ENCODE measurements around the gene C4orf51.

C4orf51 gene

GRCh38 chr4:145760176-145760575 is 80.2 kb downstream of the C4orf51 start:
- no peak for DNase-seq

- no peak for DNase-seq
Observed at GRCh38 chr4:145760961-145761929, 81.3 kb downstream of the C4orf51 start.

GRCh38 chr4:145762719-145763118 is 82.8 kb downstream of the C4orf51 start:
- no peak for DNase-seq

- no peak for DNase-seq
Observed at GRCh38 chr4:145763399-145763798, 83.5 kb downstream of the C4orf51 start.

- no peak for DNase-seq
Observed at GRCh38 chr4:145766273-145766672, 86.3 kb downstream of the C4orf51 start.

GRCh38 chr4:145769450-145770037 is 89.6 kb downstream of the C4orf51 start:
- no peak for DNase-seq

GRCh38 chr4:145770124-145770523 is 90.2 kb downstream of the C4orf51 start:
- DNase-seq = no peak

- no peak for DNase-seq
Observed at GRCh38 chr4:145772347-145772746, 92.4 kb downstream of the C4orf51 start.

GRCh38 chr4:145773581-145774234 is 93.8 kb downstream of the C4orf51 start:
- no peak for DNase-seq

GRCh38 chr4:145774473-145774872 is 94.5 kb downstream of the C4orf51 start:
- no peak for DNase-seq

- no peak for DNase-seq
Observed at GRCh38 chr4:145775406-145775805, 95.5 kb downstream of the C4orf51 start.

GRCh38 chr4:145776208-145776607 is 96.3 kb downstream of the C4orf51 start:
- no peak for DNase-seq

- no peak for DNase-seq
Observed at GRCh38 chr4:145779319-145779801, 99.4 kb downstream of the C4orf51 start.

- no peak for DNase-seq
Observed at GRCh38 chr4:145781351-145781750, 101.4 kb downstream of the C4orf51 start.
